IMR-90 (cell line): ENCODE measurements around the gene PLXND1. TPM values are rescaled to one million over a fixed set of nuclear protein-coding genes. Genes with fewer than 3 reads are reported as not detected.

Experiments used
- ATAC-seq: fragments of 200-7000 bp; cut with Tn5 transposase; 2 replicates; pipeline ENCODE4 v1.9.1; 2020; ENCODE audit warnings: low read depth, mild to moderate bottlenecking, moderate library complexity
- BruUV-seq: library from RNA; stranded (reverse); fragments of 400-500 nt; replicated peaks from 2 replicates; lab custom pipeline; 2021; lab: Mats Ljungman, UMichigan
- CTCF ChIA-PET: fragments of 300-600 bp; formaldehyde crosslinking; extraction: SDS; loops from one replicate; lab custom pipeline; 2021; ENCODE audit warnings: antibody characterized with exemption; lab: Yijun Ruan, JAX
- POLR2A ChIA-PET: fragments of 300-600 bp; sonication (Branson Sonifier 250); formaldehyde crosslinking; loops from one replicate; lab custom pipeline; 2022; ENCODE audit warnings: antibody characterized with exemption; ENCODE audit not compliant: unreplicated experiment; lab: Charles Lee
- DNase-seq: peaks from one replicate; pipeline ENCODE4 v3.0.0; 2013
- H2AFZ ChIP-seq: replicated peaks from 2 replicates; pipeline ENCODE3; 2013; ENCODE audit warnings: low read length, mild to moderate bottlenecking; ENCODE audit not compliant: poor library complexity
- H2AK5ac ChIP-seq: 2 replicates; pipeline ENCODE4 v1.6.1; 2013; ENCODE audit warnings: low read depth, low read length, inconsistent platforms
- H2AK9ac ChIP-seq: replicated peaks from 2 replicates; pipeline ENCODE3; 2013; ENCODE audit warnings: mild to moderate bottlenecking, low read depth, low read length, moderate library complexity; ENCODE audit not compliant: poor library complexity
- H2BK120ac ChIP-seq: 2 replicates; pipeline ENCODE4 v1.6.1; 2013; ENCODE audit warnings: low read depth, low read length, inconsistent platforms
- H2BK15ac ChIP-seq: 3 replicates; pipeline ENCODE4 v1.6.1; 2013; ENCODE audit warnings: low read depth, low read length, inconsistent platforms
- H2BK20ac ChIP-seq: 2 replicates; pipeline ENCODE4 v1.6.1; 2013; ENCODE audit warnings: low read depth, mild to moderate bottlenecking, inconsistent platforms, low read length, moderate library complexity
- H2BK5ac ChIP-seq: 2 replicates; pipeline ENCODE4 v1.6.1; 2013; ENCODE audit warnings: mild to moderate bottlenecking, low read depth, low read length, inconsistent platforms; ENCODE audit not compliant: poor library complexity, severe bottlenecking
- H3K14ac ChIP-seq: replicated peaks from 2 replicates; pipeline ENCODE4 v1.6.1; 2013; ENCODE audit warnings: low read depth, low read length, inconsistent platforms
- H3K18ac ChIP-seq: 2 replicates; pipeline ENCODE4 v1.6.1; 2013; ENCODE audit warnings: low read depth, low read length, control low read depth
- H3K23ac ChIP-seq: 2 replicates; pipeline ENCODE4 v1.6.1; 2013; ENCODE audit warnings: low read depth, low read length, inconsistent platforms
- H3K27ac ChIP-seq: 2 replicates; pipeline ENCODE4 v1.5.1; 2013; ENCODE audit warnings: mild to moderate bottlenecking, control low read depth, low read length; ENCODE audit not compliant: insufficient read depth
- H3K27me3 ChIP-seq: 2 replicates; pipeline ENCODE4 v1.6.1; 2013; ENCODE audit warnings: low read length; ENCODE audit not compliant: control insufficient read depth, insufficient read depth
- H3K36me3 ChIP-seq: 2 replicates; pipeline ENCODE4 v1.6.1; 2013; ENCODE audit warnings: low read length, mixed read lengths; ENCODE audit not compliant: control insufficient read depth, insufficient read depth
- H3K4ac ChIP-seq: 2 replicates; pipeline ENCODE4 v1.6.1; 2013; ENCODE audit warnings: low read depth, low read length, inconsistent platforms
- H3K4me1 ChIP-seq: 2 replicates; pipeline ENCODE4 v1.6.1; 2013; ENCODE audit warnings: low read length, mixed read lengths; ENCODE audit not compliant: control insufficient read depth, insufficient read depth
- H3K4me2 ChIP-seq: 2 replicates; pipeline ENCODE4 v1.6.1; 2013; ENCODE audit warnings: low read depth, mild to moderate bottlenecking, control low read depth, low read length, moderate library complexity
- H3K4me3 ChIP-seq: 2 replicates; pipeline ENCODE4 v1.5.1; 2013; ENCODE audit warnings: low read depth, mild to moderate bottlenecking, control low read depth, low read length, moderate library complexity; ENCODE audit not compliant: insufficient read depth
- H3K56ac ChIP-seq: 2 replicates; pipeline ENCODE4 v1.6.1; 2013; ENCODE audit warnings: low read length, inconsistent platforms; ENCODE audit not compliant: insufficient read depth; ENCODE audit errors: extremely low read depth
- H3K79me1 ChIP-seq, 2 experiments: 2 replicates each; pipeline ENCODE4 v1.6.1; 2013; ENCODE audit warnings: low read length in 2 of 2, inconsistent platforms in 1 of 2, low read depth in 1 of 2
- H3K9ac ChIP-seq: 2 replicates; pipeline ENCODE4 v1.6.1; 2013; ENCODE audit warnings: low read depth, low read length, control low read depth
- H3K9me1 ChIP-seq: 2 replicates; pipeline ENCODE4 v1.6.1; 2013; ENCODE audit warnings: low read length, inconsistent platforms; ENCODE audit not compliant: insufficient read depth
- H3K9me3 ChIP-seq: 2 replicates; pipeline ENCODE4 v1.6.1; 2013; ENCODE audit warnings: low read length; ENCODE audit not compliant: control insufficient read depth, insufficient read depth
- H4K20me1 ChIP-seq: 2 replicates; pipeline ENCODE4 v1.6.1; 2013; ENCODE audit warnings: low read length, inconsistent platforms; ENCODE audit not compliant: insufficient read depth
- H4K5ac ChIP-seq: 2 replicates; pipeline ENCODE4 v1.6.1; 2013; ENCODE audit warnings: mild to moderate bottlenecking, low read depth, low read length, control low read depth
- H4K8ac ChIP-seq, 2 experiments: 2 replicates each; pipeline ENCODE4 v1.6.1; 2013; ENCODE audit warnings: low read depth in 2 of 2, low read length in 2 of 2, control low read depth in 1 of 2, inconsistent platforms in 1 of 2
- H4K91ac ChIP-seq: 2 replicates; pipeline ENCODE4 v1.6.1; 2013; ENCODE audit warnings: low read depth, low read length, inconsistent platforms; ENCODE audit not compliant: insufficient read depth
- BHLHE40 ChIP-seq: fragments of 150-350 bp; IDR thresholded peaks from 2 replicates; pipeline ENCODE4 v1.6.1; 2016; ENCODE audit warnings: mild to moderate bottlenecking, low read depth, low read length
- CEBPB ChIP-seq: IDR thresholded peaks from 2 replicates; pipeline ENCODE4 v1.6.1; 2012; ENCODE audit warnings: low read depth, low read length, improper control_type of control experiment
- CTCF ChIP-seq: conservative IDR thresholded peaks from 2 replicates; pipeline ENCODE4 v1.5.1; 2012; ENCODE audit warnings: mild to moderate bottlenecking, low read depth, low read length, improper control_type of control experiment
- ELK1 ChIP-seq: fragments of 150-350 bp; IDR thresholded peaks from 2 replicates; pipeline ENCODE4 v1.6.1; 2016; ENCODE audit warnings: low read depth, mild to moderate bottlenecking, low read length, moderate library complexity, borderline replicate concordance
- FOS ChIP-seq: fragments of 150-350 bp; IDR thresholded peaks from 2 replicates; pipeline ENCODE4 v1.6.1; 2016; ENCODE audit warnings: low read depth, low read length
- MAFK ChIP-seq: IDR thresholded peaks from 2 replicates; pipeline ENCODE4 v1.6.1; 2012; ENCODE audit warnings: low read depth, low read length, improper control_type of control experiment
- MAZ ChIP-seq: IDR thresholded peaks from 2 replicates; pipeline ENCODE4 v1.6.1; 2012; ENCODE audit warnings: low read depth, mild to moderate bottlenecking, low read length, improper control_type of control experiment, moderate library complexity, borderline replicate concordance
- MXI1 ChIP-seq: IDR thresholded peaks from 2 replicates; pipeline ENCODE4 v1.6.1; 2012; ENCODE audit warnings: low read depth, mild to moderate bottlenecking, low read length, moderate library complexity, borderline replicate concordance
- NFE2L2 ChIP-seq: fragments of 150-350 bp; IDR thresholded peaks from 2 replicates; pipeline ENCODE4 v1.6.1; 2016; ENCODE audit warnings: low read depth, mild to moderate bottlenecking, low read length
- POLR2A ChIP-seq: IDR thresholded peaks from 2 replicates; pipeline ENCODE4 v1.6.1; 2012; ENCODE audit warnings: mild to moderate bottlenecking, low read depth, low read length
- RAD21 ChIP-seq: IDR thresholded peaks from 2 replicates; pipeline ENCODE4 v1.6.1; 2012; ENCODE audit warnings: low read length, improper control_type of control experiment
- RCOR1 ChIP-seq: IDR thresholded peaks from 2 replicates; pipeline ENCODE4 v1.6.1; 2012; ENCODE audit warnings: mild to moderate bottlenecking, low read length, improper control_type of control experiment; ENCODE audit not compliant: insufficient replicate concordance
- RFX5 ChIP-seq: IDR thresholded peaks from 2 replicates; pipeline ENCODE4 v1.8.0; 2012; ENCODE audit warnings: low read depth, mild to moderate bottlenecking, low read length, moderate library complexity
- SMC3 ChIP-seq: fragments of 150-350 bp; IDR thresholded peaks from 2 replicates; pipeline ENCODE4 v1.6.1; 2016; ENCODE audit warnings: low read depth, mild to moderate bottlenecking, antibody characterized with exemption, low read length, moderate library complexity
- WGBS, 2 experiments: methylation state at CpG; one replicate each; pipeline versions ENCODE4 v1.1.5 to v1.1.7; 2013; ENCODE audit warnings: missing lambda C conversion rate in 2 of 2; ENCODE audit not compliant: insufficient read length in 1 of 2; ENCODE audit errors: extremely low coverage in 2 of 2; 5-methylcytosine and 5-hydroxymethylcytosine counted together
- dilution Hi-C: fragments of 300-500 bp; cut with HindIII; formaldehyde crosslinking; loops from one replicate; pipeline ENCODE4 v1.14.3; 2018; ENCODE audit warnings: low sequenced_read_pairs; ENCODE audit not compliant: unreplicated experiment
- in situ Hi-C: fragments of 300-500 bp; cut with MboI; formaldehyde crosslinking; loops from 3 replicates; pipeline ENCODE4 v1.14.3; 2019; ENCODE audit warnings: low sequenced_read_pairs, inconsistent platforms, mixed read lengths
- intact Hi-C: fragments of 100-400 bp; cut with micrococcal nuclease; formaldehyde crosslinking; loops from 2 replicates; pipeline ENCODE4 v1.10.0; 2022
- polyA plus RNA-seq, 3 experiments: library from polyadenylated mRNA; depleted of rRNA; stranded (reverse); fragments of >200 nt; gene quantifications; 2 replicates each; pipeline ENCODE4 v1.2.3, GENCODE V29; 2012; ENCODE audit warnings: low replicate concordance in 1 of 3
- total RNA-seq: library from RNA; depleted of rRNA; stranded (reverse); fragments of >200 nt; gene quantifications from 2 replicates; pipeline ENCODE4 v1.2.3, GENCODE V29; 2012

PLXND1 gene
- total and polyA plus RNA-seq, 2 of the 4 experiments (the other 2 are of a cell fraction) = 19.2 to 67.1 TPM

DNA sequence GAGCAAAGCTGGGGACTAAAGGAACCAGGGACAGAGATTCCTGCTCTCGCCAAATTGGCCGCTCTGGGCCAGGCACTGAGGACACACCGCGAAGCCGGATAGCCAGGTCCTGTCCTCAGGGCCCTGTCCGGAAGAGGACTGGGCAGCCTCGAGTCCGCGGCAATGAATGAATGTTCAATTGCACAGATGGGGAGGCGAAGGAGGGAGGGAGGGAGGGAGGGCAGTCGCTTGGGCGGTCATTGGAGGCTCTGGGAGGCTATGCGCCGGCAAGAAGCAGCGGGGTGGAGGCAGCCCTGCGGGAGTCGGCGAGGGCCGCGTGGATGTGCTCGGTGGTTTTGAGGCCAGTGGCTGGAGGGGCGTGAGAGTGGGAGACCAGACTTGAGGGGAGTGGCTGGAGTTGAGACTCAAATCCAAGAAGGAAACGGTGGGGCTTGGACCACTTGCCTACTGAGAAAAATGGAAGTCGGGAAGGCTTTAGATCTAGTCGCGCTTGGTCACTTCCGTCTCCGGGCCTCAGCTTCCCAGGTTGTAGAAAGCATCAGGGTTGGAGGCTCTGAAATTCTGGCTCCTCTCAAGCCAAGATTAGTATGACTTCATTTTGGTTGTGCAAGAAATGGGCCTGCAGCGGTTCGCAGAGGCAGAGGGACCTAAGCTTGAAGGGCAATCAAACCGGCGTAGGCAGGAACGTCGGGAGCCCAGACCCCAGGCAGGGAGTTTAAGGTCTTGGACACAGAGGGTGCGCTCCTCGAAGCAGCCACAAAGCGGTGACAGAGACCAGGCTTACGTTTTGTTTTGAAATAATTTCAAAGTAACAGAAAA lies 21.1 kb upstream of the PLXND1 start:
- peak overlapping the region; percentile 62; the same call in 1 of the 3 replicates for H2BK15ac ChIP-seq
- ChIA-PET POLR2A (interaction anchor here (0.7 kb wide), 1 partner anchor 468 kb away, joined by 4 read pairs; no protein-coding TSS in a partner anchor), CTCF (interaction anchor here (0.6 to 1.2 kb wide), 3 partner anchors 32 to 240 kb away, joined by 3 to 4 read pairs (median 3); no protein-coding TSS in a partner anchor)
- H3K4me3 ChIP-seq = peak overlapping the region; percentile 29
- H4K20me1 ChIP-seq = no peaks in the 10 kb centered on the region
- H3K18ac ChIP-seq = peak overlapping the region; percentile 78
- H2BK5ac ChIP-seq = peak overlapping the region; percentile 79
- H2AK5ac ChIP-seq = peak overlapping the region; percentile 89
- H3K27ac ChIP-seq = peak overlapping the region; percentile 88
- peak overlapping the region; percentile 95 for H4K8ac ChIP-seq
- H3K79me1 ChIP-seq = peaks cover 0 to 8% of the 10 kb centered on the region in 2 experiments; a peak in 1 of 4 replicates
- H3K56ac ChIP-seq = peak overlapping the region; percentile 42
- peak overlapping the region; percentile 92 for H4K5ac ChIP-seq
- WGBS, 2 experiments = 14% methylated on average over 14 of the region's 38 CpGs; no CpG with 5 or more reads in 1 of the 2 experiments
- peak overlapping the region; percentile 93 for H2AFZ ChIP-seq
- DNase-seq (peak; percentile 75), ATAC-seq (peak; percentile 29)
- TF ChIP-seq POLR2A (peak; percentile 46), BHLHE40 (no peak), NFE2L2 (no peak), MAZ (no peak), MAFK (no peak), CEBPB (peak; percentile 85), RCOR1 (no peak), FOS (no peak), ELK1 (no peak), CTCF (peak; percentile 74), SMC3 (peak; percentile 68), RAD21 (peak; percentile 89), RFX5 (no peak), MXI1 (no peak)
- peak overlapping the region; percentile 71 for H3K9ac ChIP-seq
- no peaks in the 10 kb centered on the region for H3K27me3 ChIP-seq
- H3K14ac ChIP-seq = peak overlapping the region; percentile 95
- peak overlapping the region; percentile 71 for H2BK20ac ChIP-seq
- dilution Hi-C loops = no loop called here
- H3K23ac ChIP-seq = peak overlapping the region; percentile 92
- peak overlapping the region; percentile 65 for H2BK120ac ChIP-seq
- in situ Hi-C loops = loop anchor here (25.0 kb wide), 1 partner anchor 460 kb away; the partner anchor contains the start of gene ALG1L2
- intact Hi-C loops = loop anchor here (1.0 to 10.0 kb wide), 3 partner anchors 202 to 377 kb away; no protein-coding TSS in a partner anchor
- H3K9me1 ChIP-seq = peaks cover 11% of the 10 kb centered on the region
- no peaks in the 10 kb centered on the region for H3K36me3 ChIP-seq
- peak overlapping the region; percentile 72 for H3K4me2 ChIP-seq
- no TSS peak for BruUV-seq
- no peaks in the 10 kb centered on the region for H3K9me3 ChIP-seq
- H2AK9ac ChIP-seq = peak overlapping the region; percentile 97
- peak overlapping the region; percentile 54 for H4K91ac ChIP-seq
- peak overlapping the region; percentile 97 for H3K4ac ChIP-seq
- peaks cover 20% of the 10 kb centered on the region for H3K4me1 ChIP-seq
